Stimulated activated CD8-positive, alpha-beta memory T cell treated with anti-CD3 and anti-CD28 coated beads, Interleukin-12 subunit alpha, Interleukin-12 subunit beta, amount 100 ng/mL, for 24 hours (primary cell): Measurements from ENCODE around the gene SLC10A2.

Experiments used
- DNase-seq: peaks from one replicate; pipeline ENCODE4 v3.0.0-alpha.2; 2020; ENCODE audit errors: extremely low read depth

SLC10A2 gene

GRCh38 chr13:103046676-103047075 is 19.5 kb downstream of the SLC10A2 start:
- DNase-seq: no peak

- DNase-seq: no peak
Observed at GRCh38 chr13:103044056-103044455, 22.2 kb downstream of the SLC10A2 start.

GRCh38 chr13:103040006-103040405 is 26.2 kb downstream of the SLC10A2 start:
- DNase-seq: no peak

- DNase-seq: no peak
Observed at GRCh38 chr13:103039183-103039582, 27.0 kb downstream of the SLC10A2 start.

- DNase-seq: no peak
Observed at GRCh38 chr13:103036268-103036667, 29.9 kb downstream of the SLC10A2 start.

GRCh38 chr13:103033999-103034398 is 32.2 kb downstream of the SLC10A2 start:
- no peak for DNase-seq

GRCh38 chr13:103031332-103031873 is 34.8 kb downstream of the SLC10A2 start:
- DNase-seq: no peak

GRCh38 chr13:103030776-103031175 is 35.4 kb downstream of the SLC10A2 start:
- DNase-seq: no peak

GRCh38 chr13:103029798-103030197 is 36.4 kb downstream of the SLC10A2 start:
- DNase-seq: no peak

- no peak for DNase-seq
Observed at GRCh38 chr13:103022336-103022735, 43.9 kb downstream of the SLC10A2 start.

GRCh38 chr13:103018556-103018955 is 47.7 kb downstream of the SLC10A2 start:
- DNase-seq: no peak

GRCh38 chr13:103012646-103013045 is 53.6 kb downstream of the SLC10A2 start:
- DNase-seq: no peak

- no peak for DNase-seq
Observed at GRCh38 chr13:103009051-103009840, 57.0 kb downstream of the SLC10A2 start.

- no peak for DNase-seq
Observed at GRCh38 chr13:103007427-103007762, 58.8 kb downstream of the SLC10A2 start.

- DNase-seq: no peak
Observed at GRCh38 chr13:103006641-103007426, 59.4 kb downstream of the SLC10A2 start.

- no peak for DNase-seq
Observed at GRCh38 chr13:103004661-103005345, 61.4 kb downstream of the SLC10A2 start.

GRCh38 chr13:103003631-103004030 is 62.6 kb downstream of the SLC10A2 start:
- DNase-seq: no peak

GRCh38 chr13:103002279-103002678 is 63.9 kb downstream of the SLC10A2 start:
- DNase-seq: no peak

GRCh38 chr13:103000157-103000556 is 66.1 kb downstream of the SLC10A2 start:
- no peak for DNase-seq

- DNase-seq: no peak
Observed at GRCh38 chr13:102999499-102999898, 66.7 kb downstream of the SLC10A2 start.
